GM19023 (cell line): ENCODE results near the gene ETF1.
"Not testable (repeated sequence)": the region's sequence is repeated elsewhere in the genome, so short reads cannot be mapped to it uniquely, and the experiment has no call there.

ENCODE experiments used
- ATAC-seq: cut with Tn5 transposase; IDR thresholded peaks from one replicate; pipeline ENCODE4 v1.9.1; 2021; ENCODE audit warnings: mild to moderate bottlenecking, moderate library complexity; ENCODE audit not compliant: unreplicated experiment

Gene ETF1

GRCh38 chr5:138533973-138534941 is 8.8 kb downstream of the ETF1 start:
- ATAC-seq = no peak

- no peak for ATAC-seq
These were observed 13.2 kb downstream of the ETF1 start for GRCh38 chr5:138529812-138530211.

GRCh38 chr5:138528744-138529469 is 14.1 kb downstream of the ETF1 start:
- ATAC-seq = no peak

DNA sequence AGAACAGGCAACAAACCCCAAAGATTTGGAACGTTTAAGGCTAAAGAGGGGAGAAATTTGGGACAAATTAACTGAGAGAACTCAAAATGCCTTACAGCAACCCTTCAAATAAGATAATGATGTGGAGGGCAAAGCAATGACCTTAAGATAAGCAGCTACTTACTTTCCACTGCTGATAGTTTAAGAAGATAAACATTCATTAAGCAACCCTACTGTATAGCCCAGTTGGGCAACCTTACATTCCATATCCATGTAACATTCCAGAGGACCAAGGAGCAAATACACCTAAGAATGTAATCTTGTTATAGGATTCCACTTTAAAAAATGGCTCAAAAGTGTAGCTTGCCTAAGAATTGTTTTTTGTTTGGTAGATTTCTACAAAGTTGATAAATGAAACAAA is 14.8 kb downstream of the ETF1 start:
- ATAC-seq = no peak

- no peak for ATAC-seq
These were observed 15.9 kb downstream of the ETF1 start for GRCh38 chr5:138527170-138527569.

DNA sequence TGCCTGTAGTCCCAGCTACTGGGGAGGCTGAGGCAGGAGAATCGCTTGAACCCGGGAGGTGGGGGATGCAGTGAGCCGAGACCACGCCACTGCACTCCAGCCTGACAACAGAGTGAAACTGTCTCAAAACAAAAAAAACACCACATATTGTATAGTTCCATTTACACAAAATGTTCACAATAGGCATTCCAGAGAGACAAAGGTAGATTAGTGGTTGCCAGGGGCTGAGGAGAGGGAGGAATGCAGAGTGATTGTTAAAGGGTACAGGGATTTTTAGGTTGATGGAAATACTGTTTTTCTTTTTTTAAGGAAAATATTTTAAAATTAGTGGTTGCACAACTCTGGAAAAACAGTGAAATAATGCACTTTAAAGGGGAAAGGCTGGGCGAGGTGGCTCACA is 19.6 kb downstream of the ETF1 start:
- ATAC-seq = no peak

DNA sequence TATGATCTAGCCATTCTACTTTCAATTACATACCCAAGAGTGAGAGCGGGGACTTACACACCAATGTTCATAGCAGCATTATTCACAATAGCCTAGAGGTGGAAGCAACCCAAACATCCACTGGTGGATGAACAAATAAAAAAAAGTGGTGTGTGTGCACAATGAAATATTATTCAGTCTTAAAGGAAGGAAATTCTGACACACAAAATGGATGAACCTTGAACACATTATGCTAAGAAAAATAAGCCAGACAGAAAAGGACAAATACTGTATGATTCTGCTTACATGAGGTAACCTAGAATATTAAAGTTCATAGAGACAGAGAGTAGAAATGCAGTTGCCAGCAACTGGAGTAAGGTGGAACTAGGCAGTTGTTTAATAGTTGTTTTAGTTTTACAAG is 22.1 kb downstream of the ETF1 start:
- no peak for ATAC-seq

DNA sequence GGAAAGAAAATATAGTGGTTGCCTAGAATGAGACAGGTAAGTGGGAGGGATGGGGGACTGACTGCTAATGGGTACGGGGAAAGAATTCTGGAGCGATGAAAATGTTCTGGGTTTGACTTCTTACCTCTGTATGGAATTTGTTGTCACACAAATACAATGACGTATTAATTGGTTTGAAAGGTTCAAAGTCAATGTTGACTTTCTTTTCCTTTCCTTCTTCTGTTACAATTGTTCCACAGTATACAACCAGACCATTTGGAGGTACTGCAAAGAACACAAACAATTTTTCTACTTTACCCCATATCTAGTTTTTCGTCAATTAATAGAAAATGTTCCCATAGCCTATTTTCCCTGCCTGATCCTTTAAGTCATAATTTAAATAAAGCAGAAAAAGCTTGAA is 25.6 kb downstream of the ETF1 start:
- ATAC-seq = no peak

- no peak for ATAC-seq
These were observed 27.3 kb downstream of the ETF1 start for GRCh38 chr5:138515556-138516245.

DNA sequence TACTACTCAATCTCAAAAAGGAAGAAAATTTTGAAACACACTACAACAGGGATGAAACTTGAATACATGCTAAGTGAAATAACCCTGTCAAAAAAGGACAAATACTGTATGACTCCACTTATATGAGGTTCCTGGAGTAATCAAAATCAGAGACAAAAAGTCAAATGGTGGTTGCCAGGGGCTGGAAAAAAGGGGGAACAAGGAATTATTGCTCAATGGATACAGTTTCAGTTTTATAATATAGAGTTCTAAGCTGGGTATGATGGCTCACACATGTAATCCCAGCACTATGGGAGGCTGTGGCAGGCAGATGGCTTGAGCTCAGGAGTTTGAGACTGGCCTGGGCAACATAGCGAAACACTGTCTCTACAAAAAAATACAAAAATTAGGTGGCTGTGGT is 29.0 kb downstream of the ETF1 start:
- ATAC-seq = no peak

DNA sequence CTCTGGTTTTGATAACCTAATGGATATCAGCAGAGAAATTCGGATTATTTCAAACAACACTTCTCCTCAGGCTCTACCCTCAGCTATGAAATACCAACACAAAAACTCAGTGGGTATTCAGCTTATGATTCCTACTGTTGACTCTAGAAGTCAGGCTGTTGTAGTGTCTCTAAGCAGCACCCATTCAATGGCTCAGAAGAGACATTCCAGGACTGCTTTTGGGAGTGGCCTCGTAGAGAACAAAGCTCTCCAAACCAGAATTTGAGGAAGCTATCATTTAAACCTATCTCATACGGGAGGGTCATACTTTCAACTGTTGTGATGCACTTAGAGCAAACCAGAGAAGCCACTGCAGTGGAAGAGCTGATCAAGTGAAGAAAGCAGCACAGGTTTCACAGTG is 34.1 kb downstream of the ETF1 start:
- ATAC-seq = no peak

GRCh38 chr5:138507485-138507884 is 35.6 kb downstream of the ETF1 start:
- ATAC-seq = not testable (repeated sequence)

- no peak for ATAC-seq
These were observed 36.4 kb downstream of the ETF1 start for GRCh38 chr5:138506370-138507306.

DNA sequence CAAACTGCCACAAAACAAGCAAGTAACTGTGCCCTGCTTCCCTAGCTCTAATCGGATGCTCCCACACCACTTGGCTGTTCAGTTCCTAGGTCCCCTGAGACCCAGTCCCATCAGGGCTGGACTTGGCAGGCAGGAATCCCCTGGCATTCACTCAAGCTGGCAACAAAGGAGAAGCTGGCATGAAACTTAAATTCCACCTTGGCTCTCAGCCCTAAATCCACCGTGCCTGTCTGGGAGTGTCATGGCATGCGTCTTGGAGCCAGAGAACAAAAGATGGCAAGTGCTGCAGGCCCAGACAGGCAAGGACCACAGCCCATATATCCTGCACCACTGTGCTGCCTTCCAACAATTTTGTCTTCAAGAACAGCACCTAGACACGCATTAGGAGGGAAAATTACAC is 38.2 kb downstream of the ETF1 start:
- ATAC-seq = no peak

- ATAC-seq = no peak
These were observed 39.4 kb downstream of the ETF1 start for GRCh38 chr5:138503487-138504270.

DNA sequence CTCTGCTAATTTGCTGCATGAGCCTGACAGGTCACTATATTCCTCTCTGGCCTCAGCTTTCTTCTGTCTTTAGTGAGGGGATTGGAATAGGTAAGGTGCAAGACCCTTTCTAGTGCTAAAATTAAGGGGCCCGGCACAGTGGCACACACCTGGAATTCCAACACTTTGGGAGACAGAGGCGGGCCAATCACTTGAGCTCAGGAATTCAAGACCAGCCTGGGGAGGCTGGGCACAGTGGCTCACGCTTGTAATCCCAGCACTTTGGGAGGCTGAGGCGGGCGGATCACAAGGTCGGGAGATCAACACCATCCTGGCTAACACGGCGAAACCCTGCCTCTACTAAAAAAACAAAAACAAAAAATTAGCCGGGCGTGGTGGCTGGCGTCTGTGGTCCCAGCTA is 40.5 kb downstream of the ETF1 start:
- no peak for ATAC-seq

DNA sequence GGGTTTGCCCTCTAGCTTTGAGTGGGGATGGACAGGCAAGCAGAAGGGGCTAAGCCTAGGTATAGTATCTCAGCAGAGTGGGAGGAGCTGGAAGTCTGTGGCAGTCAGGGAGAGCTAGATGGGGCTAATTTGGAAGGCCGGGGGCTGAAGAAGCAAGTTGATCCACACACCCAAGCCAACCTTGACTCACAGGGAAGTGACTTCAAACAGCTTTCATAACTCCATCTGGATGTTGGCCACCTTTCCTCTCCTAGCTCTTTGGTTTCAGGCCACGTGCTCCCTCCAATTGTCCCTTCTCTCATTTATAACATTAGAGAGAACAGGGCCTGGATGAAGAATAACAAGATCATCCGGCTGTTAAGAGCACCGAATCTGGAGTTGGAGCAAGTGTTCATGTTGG is 40.9 kb downstream of the ETF1 start:
- no peak for ATAC-seq

DNA sequence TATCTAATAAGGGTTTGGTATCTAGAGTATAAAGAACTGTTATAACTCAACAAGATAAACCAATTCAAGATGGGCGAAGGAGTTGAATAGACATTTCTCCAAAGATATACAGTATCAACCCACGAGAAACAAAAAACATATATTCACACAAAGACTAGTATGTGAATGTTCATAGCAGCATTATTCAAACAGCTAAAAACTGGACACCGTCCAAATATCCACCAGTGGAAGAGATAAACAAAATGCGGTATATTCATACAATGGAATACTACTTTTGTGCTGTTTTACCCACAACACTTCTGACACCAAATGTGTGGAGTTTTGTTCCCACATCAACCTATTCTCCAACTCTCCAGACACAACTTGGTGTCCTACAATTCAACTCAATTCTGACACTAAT is 44.7 kb downstream of the ETF1 start:
- ATAC-seq = no peak

DNA sequence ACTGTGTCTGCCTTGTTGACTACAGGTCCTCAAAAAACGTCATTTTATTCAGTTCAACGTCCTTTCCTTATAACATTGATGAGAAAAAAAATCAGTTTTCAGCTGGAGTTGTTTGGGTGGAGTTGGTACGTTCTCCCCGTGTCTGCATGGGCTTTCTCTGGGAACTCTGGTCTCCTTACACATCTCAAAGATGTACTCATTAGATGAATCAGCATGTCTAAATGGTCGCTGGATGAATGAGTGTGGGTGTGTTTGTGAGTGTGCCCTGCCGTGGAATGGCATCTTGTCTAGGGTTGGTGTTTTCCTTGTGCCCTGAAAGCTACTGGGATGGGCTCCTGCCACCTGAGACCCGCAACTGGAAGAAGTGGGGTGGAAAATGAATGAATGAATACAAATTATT is 47.7 kb downstream of the ETF1 start:
- ATAC-seq = no peak
